PFSK-1 (cell line): ENCODE results near the gene ZC3H18.

Experiments
- FOXP2 ChIP-seq: optimal IDR thresholded peaks from 2 replicates; pipeline ENCODE3; 2011; ENCODE audit warnings: borderline replicate concordance, control low read depth, inconsistent platforms; ENCODE audit not compliant: insufficient read depth; ENCODE audit errors: extremely low read length, extremely low read depth
- POLR2AphosphoS5 ChIP-seq: IDR thresholded peaks from 2 replicates; pipeline ENCODE4 v1.6.1; 2012; ENCODE audit warnings: low read depth, mild to moderate bottlenecking, control low read depth, low read length, moderate library complexity
- REST ChIP-seq, 2 experiments: IDR thresholded peaks; 2 replicates each; pipeline versions ENCODE4 v1.6.1 to v1.8.0; 2011 to 2012; ENCODE audit warnings: low read depth in 2 of 2, low read length in 2 of 2, control low read depth in 1 of 2, inconsistent platforms in 1 of 2, mild to moderate bottlenecking in 1 of 2, moderate library complexity in 1 of 2; ENCODE audit not compliant: insufficient read depth in 1 of 2
- SIN3A ChIP-seq: IDR thresholded peaks from 2 replicates; pipeline ENCODE4 v1.6.1; 2012; ENCODE audit warnings: mild to moderate bottlenecking, low read length, moderate library complexity, borderline replicate concordance; ENCODE audit not compliant: insufficient read depth
- TAF1 ChIP-seq: IDR thresholded peaks from 2 replicates; pipeline ENCODE4 v1.6.1; 2012; ENCODE audit warnings: low read length, control low read depth, borderline replicate concordance; ENCODE audit not compliant: insufficient read depth

ZC3H18 gene

GRCh38 chr16:88526906-88527185, 43.4 kb upstream of the ZC3H18 start:
- TF ChIP-seq REST (IDR thresholded peaks at IDR 0.05; ENCODE audit: insufficient read depth in 1 of 2, low read depth in 2 of 2, low read length in 2 of 2) (no peak), POLR2AphosphoS5 (no peak), TAF1 (no peak), SIN3A (no peak), FOXP2 (no peak)

- TF ChIP-seq POLR2AphosphoS5: no peak
- no peak for TF ChIP-seq REST (IDR thresholded peaks at IDR 0.05; ENCODE audit: insufficient read depth in 1 of 2, low read depth in 2 of 2, low read length in 2 of 2)
- TF ChIP-seq SIN3A: no peak
- peak; percentile 7 for TF ChIP-seq FOXP2
- no peak for TF ChIP-seq TAF1
Measured at GRCh38 chr16:88527186-88527936, 42.8 kb upstream of the ZC3H18 start.

- TF ChIP-seq REST (IDR thresholded peaks at IDR 0.05; ENCODE audit: insufficient read depth in 1 of 2, low read depth in 2 of 2, low read length in 2 of 2): no peak
- no peak for TF ChIP-seq TAF1
- no peak for TF ChIP-seq FOXP2
- TF ChIP-seq POLR2AphosphoS5: no peak
- no peak for TF ChIP-seq SIN3A
Measured at GRCh38 chr16:88527937-88528743, 42.1 kb upstream of the ZC3H18 start.

- TF ChIP-seq REST (IDR thresholded peaks at IDR 0.05; ENCODE audit: insufficient read depth in 1 of 2, low read depth in 2 of 2, low read length in 2 of 2): no peak
- no peak for TF ChIP-seq SIN3A
- TF ChIP-seq TAF1: no peak
- no peak for TF ChIP-seq POLR2AphosphoS5
Measured at GRCh38 chr16:88528902-88529318, 41.3 kb upstream of the ZC3H18 start.
